ENCODE results near the gene NACA2.

- TF ChIP-seq CTCF (IDR thresholded peaks at IDR 0.05; ENCODE audit: low read length), result peak; percentile 67
- TF ChIP-seq EZH2 (IDR thresholded peaks at IDR 0.05; ENCODE audit: borderline replicate concordance, low read length), result no peak
These were observed 39.7 kb downstream of the NACA2 start for GRCh38 chr17:61551255-61551742.

All from OCI-LY1 (cell line).